Immature natural killer cell (primary cell): ENCODE data around the gene PDCD11. TPM values are rescaled to one million over a fixed set of nuclear protein-coding genes. Genes with fewer than 3 reads are reported as not detected.
A peak's percentile ranks its signal among the peaks of the same experiment; 100 is the strongest.
"Not testable (repeated sequence)": the region's sequence is repeated elsewhere in the genome, so short reads cannot be mapped to it uniquely, and the experiment has no call there.

Experiments used
- DNase-seq, 3 donors: peaks; one replicate each; pipeline ENCODE4 v3.0.0; 2022; ENCODE audit warnings: mixed read lengths in 1 of 3
- H3K27ac Mint-ChIP-seq, 6 donors: one replicate each; pipeline ENCODE4 v1.8.0; 2020; ENCODE audit warnings: mixed read lengths in 6 of 6, mild to moderate bottlenecking in 5 of 6, inconsistent platforms in 4 of 6, moderate library complexity in 3 of 6
- H3K27me3 Mint-ChIP-seq, 3 donors: one replicate each; pipeline ENCODE4 v1.8.0; 2020 to 2021; ENCODE audit warnings: low read depth in 3 of 3, mild to moderate bottlenecking in 3 of 3, mixed read lengths in 3 of 3, moderate library complexity in 3 of 3, inconsistent platforms in 1 of 3
- H3K36me3 Mint-ChIP-seq, 3 donors: one replicate each; pipeline ENCODE4 v1.8.0; 2020; ENCODE audit warnings: mixed read lengths in 3 of 3, inconsistent platforms in 2 of 3, mild to moderate bottlenecking in 2 of 3
- H3K4me1 Mint-ChIP-seq, 2 donors: one replicate each; pipeline ENCODE4 v1.8.0; 2020; ENCODE audit warnings: inconsistent platforms in 2 of 2, mild to moderate bottlenecking in 2 of 2, mixed read lengths in 2 of 2, moderate library complexity in 1 of 2
- H3K4me3 Mint-ChIP-seq, 5 donors: one replicate each; pipeline ENCODE4 v1.8.0; 2020; ENCODE audit warnings: mild to moderate bottlenecking in 5 of 5, mixed read lengths in 5 of 5, inconsistent platforms in 3 of 5, moderate library complexity in 3 of 5
- H3K9me3 Mint-ChIP-seq, 6 donors: one replicate each; pipeline ENCODE4 v1.8.0; 2020; ENCODE audit warnings: mild to moderate bottlenecking in 6 of 6, mixed read lengths in 6 of 6, inconsistent platforms in 4 of 6, moderate library complexity in 3 of 6
- polyA plus RNA-seq, 3 donors: library from polyadenylated mRNA; unstranded; fragments of 300-500 nt; fragmentation: Illumina TruSeq; gene quantifications; one replicate each; pipeline ENCODE4 v1.2.3, GENCODE V29; 2021

Gene PDCD11
- polyA plus RNA-seq, 3 donors from 2014 or later = 0.67 to 12.0 (median 6.6) TPM

DNA sequence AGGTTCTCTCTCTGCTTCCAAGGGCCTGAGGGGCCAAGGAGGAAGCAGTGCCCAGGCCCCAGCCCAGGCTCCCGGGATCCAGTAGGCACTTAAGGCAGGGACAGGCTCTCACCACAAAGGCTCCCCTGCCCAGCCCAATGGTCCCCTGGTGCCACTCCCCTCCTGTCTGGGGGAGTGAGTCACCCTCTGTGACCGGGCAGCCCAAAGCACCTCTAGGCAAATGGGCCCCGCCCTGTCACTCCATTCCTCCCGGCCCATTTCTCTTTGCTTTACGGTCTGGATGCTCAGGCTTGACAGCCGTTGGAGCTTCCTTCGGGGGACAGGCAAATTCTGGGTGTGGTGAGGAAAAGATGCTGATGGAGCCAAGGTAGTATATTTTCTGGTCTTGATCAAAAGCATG lies 82.7 kb downstream of the PDCD11 start, which contains the start of gene CALHM3:
CALHM3 (minus strand) TSS at position 106 of the 400 bp plus-strand sequence. CDS start 208 bp downstream, outside the sequence.
- DNase-seq = no peak
- no peaks in the 10 kb centered on the region for H3K36me3 Mint-ChIP-seq
- peak within 1 kb of the TSS in 2 of 6 donors; percentile 23 to 79 for H3K27ac Mint-ChIP-seq
- peaks cover 6 to 10% of the 10 kb centered on the region in 2 donors for H3K4me1 Mint-ChIP-seq
- H3K9me3 Mint-ChIP-seq = no peaks in the 10 kb centered on the region
- no peaks in the 10 kb centered on the region for H3K27me3 Mint-ChIP-seq
- no peak within 1 kb of the TSS for H3K4me3 Mint-ChIP-seq

DNA sequence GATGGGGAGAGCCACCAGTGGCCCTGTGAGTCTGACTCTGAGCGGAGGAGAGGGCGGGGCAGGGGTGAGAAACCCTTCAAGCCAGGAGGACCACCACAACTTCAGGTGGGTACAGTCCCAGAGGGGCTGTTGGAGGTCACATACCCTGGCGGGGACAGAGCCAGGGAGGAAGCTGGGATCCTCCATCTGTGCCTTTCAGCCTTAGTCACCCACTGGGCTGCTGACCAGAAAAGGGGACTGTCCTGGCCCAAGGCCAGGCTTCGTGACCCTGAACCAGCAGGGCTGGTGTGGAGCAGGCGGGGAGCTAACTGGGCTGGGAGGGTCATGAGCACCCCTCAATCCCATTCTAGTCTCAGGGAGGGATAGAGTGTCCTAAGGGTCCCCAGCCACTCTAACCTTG lies 84.1 kb downstream of the PDCD11 start:
- Mint-ChIP-seq H3K36me3 (no peaks in the 10 kb centered on the region), H3K4me3 (no peak overlapping the region), H3K27me3 (no peaks in the 10 kb centered on the region), H3K9me3 (no peaks in the 10 kb centered on the region), H3K4me1 (peaks cover 5 to 7% of the 10 kb centered on the region in 2 donors), H3K27ac (peak overlapping the region in 1 of 6 donors; percentile 40)
- DNase-seq = no peak

GRCh38 chr10:103481974-103482531 lies 85.6 kb downstream of the PDCD11 start:
- H3K27me3 Mint-ChIP-seq = no peaks in the 10 kb centered on the region
- peaks cover 5 to 7% of the 10 kb centered on the region in 2 donors for H3K4me1 Mint-ChIP-seq
- H3K36me3 Mint-ChIP-seq = no peaks in the 10 kb centered on the region
- H3K4me3 Mint-ChIP-seq = no peak overlapping the region
- H3K9me3 Mint-ChIP-seq = no peaks in the 10 kb centered on the region
- peak; percentile 61 to 69 (median 68) for DNase-seq
- peak overlapping the region in 2 of 6 donors; percentile 15 to 76 for H3K27ac Mint-ChIP-seq

- H3K4me1 Mint-ChIP-seq, H3K36me3 Mint-ChIP-seq, H3K4me3 Mint-ChIP-seq, H3K27me3 Mint-ChIP-seq, H3K9me3 Mint-ChIP-seq, H3K27ac Mint-ChIP-seq, DNase-seq: not testable (repeated sequence)
Measured at GRCh38 chr10:103486635-103487409, 90.4 kb downstream of the PDCD11 start.

DNA sequence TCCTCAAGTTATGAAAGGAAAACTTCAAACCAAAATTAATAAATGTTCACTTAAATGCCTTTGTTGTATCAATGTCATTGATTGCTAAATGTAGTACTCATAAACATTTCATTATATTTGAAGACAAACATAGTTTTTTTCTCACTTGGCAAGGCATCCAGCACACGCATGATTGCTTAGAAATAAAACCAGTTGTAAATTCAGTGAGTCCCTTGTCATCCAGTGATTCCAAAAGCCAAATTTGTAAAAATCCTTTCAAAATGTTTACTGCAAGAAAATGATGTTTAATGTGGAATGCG lies 90.9 kb downstream of the PDCD11 start:
- no peak for DNase-seq
- Mint-ChIP-seq H3K4me1 (peaks cover 0 to 1% of the 10 kb centered on the region in 2 donors), H3K4me3 (no peak overlapping the region), H3K36me3 (no peaks in the 10 kb centered on the region), H3K9me3 (no peaks in the 10 kb centered on the region), H3K27me3 (peaks cover 5 to 8% (median 6%) of the 10 kb centered on the region in 3 donors), H3K27ac (no peak overlapping the region)

DNA sequence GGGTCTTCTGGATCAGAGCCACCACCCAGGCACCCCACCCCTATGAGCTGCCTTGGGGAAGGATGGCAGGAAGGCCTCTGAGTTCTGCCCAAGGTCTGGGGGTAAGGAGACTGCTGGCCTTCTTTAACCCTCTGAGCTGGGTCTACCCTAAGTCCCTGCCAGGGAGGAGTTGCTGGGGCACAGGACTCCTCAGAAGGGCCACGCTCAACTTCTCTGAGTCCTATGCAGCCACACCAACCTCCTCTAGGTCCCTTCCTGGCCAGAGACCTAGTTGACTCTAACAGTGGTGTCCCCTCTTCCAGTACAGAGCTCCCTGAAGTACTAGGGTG lies 94.5 kb downstream of the PDCD11 start:
- no peak for DNase-seq
- no peak overlapping the region for H3K4me3 Mint-ChIP-seq
- H3K27me3 Mint-ChIP-seq = peaks cover 16 to 19% (median 16%) of the 10 kb centered on the region in 3 donors
- H3K36me3 Mint-ChIP-seq = no peaks in the 10 kb centered on the region
- H3K9me3 Mint-ChIP-seq = no peaks in the 10 kb centered on the region
- no peak overlapping the region for H3K27ac Mint-ChIP-seq
- peaks cover 8 to 13% of the 10 kb centered on the region in 2 donors for H3K4me1 Mint-ChIP-seq

DNA sequence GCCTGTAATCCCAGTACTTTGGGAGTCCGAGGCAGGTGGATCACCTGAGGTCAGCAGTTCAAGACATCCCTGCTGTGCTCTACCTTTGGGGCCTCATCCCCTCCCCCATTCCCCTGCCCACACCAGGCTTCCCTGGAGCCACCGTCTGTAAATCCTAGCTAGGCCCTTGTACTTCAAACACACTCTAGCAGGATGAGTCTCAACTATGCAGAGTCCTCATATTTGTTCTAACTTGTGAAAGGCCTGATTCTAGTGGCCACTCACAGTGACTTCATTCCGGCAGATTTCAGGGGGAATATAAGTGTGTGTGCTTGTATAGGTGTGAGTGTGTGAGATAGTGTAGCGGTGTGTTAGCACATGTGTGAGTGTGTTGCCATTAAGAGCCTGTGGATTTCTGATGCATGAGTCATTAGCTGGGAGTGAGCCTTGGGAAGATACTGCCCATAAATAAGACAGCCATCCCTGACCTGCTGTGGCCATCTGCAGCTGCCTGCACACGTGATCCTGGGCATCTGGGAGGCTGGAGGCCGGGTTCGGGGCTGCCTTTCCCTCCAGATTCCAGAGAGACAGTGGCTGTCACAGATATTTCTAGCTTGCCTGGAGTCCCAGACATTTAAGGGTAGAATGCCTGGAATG lies 95.4 kb downstream of the PDCD11 start:
- H3K27me3 Mint-ChIP-seq = peaks cover 16 to 20% (median 16%) of the 10 kb centered on the region in 3 donors
- no peaks in the 10 kb centered on the region for H3K9me3 Mint-ChIP-seq
- H3K36me3 Mint-ChIP-seq = no peaks in the 10 kb centered on the region
- peak overlapping the region in 3 of 5 donors; percentile 14 to 22 (median 15) for H3K4me3 Mint-ChIP-seq
- no peak for DNase-seq
- no peak overlapping the region for H3K27ac Mint-ChIP-seq
- H3K4me1 Mint-ChIP-seq = peaks cover 8 to 13% of the 10 kb centered on the region in 2 donors

GRCh38 chr10:103492655-103493261 lies 96.3 kb downstream of the PDCD11 start:
- Mint-ChIP-seq H3K4me3 (peak overlapping the region; percentile 57 to 78 (median 73)), H3K4me1 (peaks cover 8 to 13% of the 10 kb centered on the region in 2 donors), H3K36me3 (no peaks in the 10 kb centered on the region), H3K27me3 (peaks cover 19 to 21% (median 20%) of the 10 kb centered on the region in 3 donors), H3K27ac (no peak overlapping the region), H3K9me3 (no peaks in the 10 kb centered on the region)
- no peak for DNase-seq

DNA sequence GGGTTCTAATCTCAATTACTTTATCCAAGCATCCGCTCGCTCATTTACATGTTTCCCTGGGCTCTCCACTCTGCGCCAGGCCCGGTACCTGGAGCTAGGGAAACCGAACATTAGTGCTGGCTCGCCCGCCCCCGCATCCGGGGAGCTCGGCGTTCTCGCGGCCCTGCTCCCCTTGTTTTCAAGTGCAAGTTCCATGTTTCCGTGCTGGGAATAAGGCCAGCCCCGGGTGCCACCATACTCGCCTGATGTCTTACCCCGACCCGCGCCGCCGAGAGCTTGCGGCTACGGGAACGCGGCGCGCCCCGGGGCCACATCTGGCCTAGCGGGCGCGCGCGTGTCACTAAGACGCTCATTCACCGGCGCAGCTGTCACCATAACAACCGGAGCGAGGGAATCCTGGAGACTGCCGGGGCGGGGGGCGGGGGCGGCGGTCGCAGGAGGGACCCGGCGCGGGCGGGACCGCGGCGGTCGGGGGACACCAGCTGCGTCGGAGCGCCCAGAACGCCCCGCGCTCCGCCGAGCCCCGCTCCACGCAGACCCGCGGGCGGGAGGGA lies 97.0 kb downstream of the PDCD11 start, which contains the start of gene NEURL1:
NEURL1 (plus strand) TSS at position 344 of the 554 bp plus-strand sequence. CDS start 683 bp downstream, outside the sequence.
- Mint-ChIP-seq H3K9me3 (no peaks in the 10 kb centered on the region), H3K4me1 (peaks cover 8 to 13% of the 10 kb centered on the region in 2 donors), H3K27me3 (peaks cover 16 to 20% (median 18%) of the 10 kb centered on the region in 3 donors), H3K4me3 (peak within 1 kb of the TSS; percentile 62 to 78 (median 73)), H3K36me3 (no peaks in the 10 kb centered on the region), H3K27ac (no peak within 1 kb of the TSS)
- no peak for DNase-seq

DNA sequence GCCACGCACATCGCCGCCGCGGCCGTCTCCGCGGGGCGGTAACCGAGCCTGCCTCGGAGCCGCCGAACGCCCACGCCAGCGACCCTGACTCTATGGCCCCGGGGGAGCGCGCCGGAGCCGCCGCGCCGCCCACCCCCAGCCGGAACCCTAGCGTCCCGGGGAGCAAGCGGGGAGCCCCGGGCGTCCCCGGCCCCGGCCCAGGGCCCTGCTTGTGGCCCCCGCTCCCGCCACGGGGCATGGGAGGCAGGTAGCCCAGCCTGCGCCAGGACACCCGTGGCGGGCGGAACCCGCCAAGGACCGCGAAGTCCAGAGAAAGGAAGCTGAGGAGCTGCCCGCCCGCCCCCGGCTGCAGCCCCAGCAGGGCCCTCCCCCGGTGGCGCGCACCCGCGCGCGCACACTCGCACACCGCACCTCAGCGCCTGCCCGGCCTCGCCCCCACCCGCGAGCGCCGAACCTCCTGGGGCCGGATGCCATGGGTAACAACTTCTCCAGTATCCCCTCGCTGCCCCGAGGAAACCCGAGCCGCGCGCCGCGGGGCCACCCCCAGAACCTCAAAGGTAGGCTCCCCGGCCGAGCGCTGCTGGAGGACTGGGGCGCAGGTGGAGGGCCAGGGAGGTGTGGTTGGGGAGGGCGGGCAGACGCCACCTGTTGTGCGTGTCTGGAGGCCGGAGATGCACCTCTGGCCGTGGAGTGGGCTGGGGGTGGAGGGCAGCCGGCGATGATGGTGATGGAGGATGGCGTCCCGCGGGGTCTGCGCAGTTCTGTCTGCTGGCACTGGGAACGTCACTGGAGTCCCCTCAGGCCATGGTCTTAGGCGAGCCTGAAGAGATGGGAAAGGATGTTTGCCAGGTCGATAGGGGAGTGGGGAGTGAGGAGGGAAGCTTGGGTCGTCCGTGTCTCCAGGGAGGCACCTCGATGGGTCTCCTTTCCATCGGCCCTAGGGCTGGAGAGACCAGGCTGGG lies 97.8 kb downstream of the PDCD11 start:
- DNase-seq = peak; percentile 18 to 46 (median 31)
- H3K4me1 Mint-ChIP-seq = peaks cover 8 to 13% of the 10 kb centered on the region in 2 donors
- H3K36me3 Mint-ChIP-seq = no peaks in the 10 kb centered on the region
- no peaks in the 10 kb centered on the region for H3K9me3 Mint-ChIP-seq
- H3K27ac Mint-ChIP-seq = no peak overlapping the region
- peak overlapping the region; percentile 51 to 67 (median 62) for H3K4me3 Mint-ChIP-seq
- H3K27me3 Mint-ChIP-seq = peaks cover 16 to 19% (median 18%) of the 10 kb centered on the region in 3 donors

GRCh38 chr10:103495321-103495720 lies 98.9 kb downstream of the PDCD11 start:
- peaks cover 16 to 18% (median 17%) of the 10 kb centered on the region in 3 donors for H3K27me3 Mint-ChIP-seq
- no peak overlapping the region for H3K27ac Mint-ChIP-seq

More at GRCh38 chr10:103495321-103495720, 98.9 kb downstream of the PDCD11 start:
- H3K9me3 Mint-ChIP-seq = no peaks in the 10 kb centered on the region
- no peaks in the 10 kb centered on the region for H3K36me3 Mint-ChIP-seq
- H3K4me1 Mint-ChIP-seq = peaks cover 8 to 12% of the 10 kb centered on the region in 2 donors
- no peak for DNase-seq
- peak overlapping the region in 4 of 5 donors; percentile 38 to 67 (median 53) for H3K4me3 Mint-ChIP-seq
